ENCODE results near the gene ANKMY1. TPM values are rescaled to one million over a fixed set of nuclear protein-coding genes. Genes with fewer than 3 reads are reported as not detected.

Gene ANKMY1
- total RNA-seq, 6 experiments from 2014 or later, result 6.6 to 11.0 (median 9.0) TPM

GRCh38 chr2:240435948-240436682 is 121.7 kb downstream of the ANKMY1 start:
- Histone ChIP-seq H3K27ac (peak overlapping the region in 2 of 3 donors; percentile 51 to 68), H3K27me3 (no peaks in the 10 kb centered on the region), H3K4me1 (peaks cover 0 to 12% (median 2%) of the 10 kb centered on the region in 4 donors), H3K4me3 (peak overlapping the region; percentile 66 to 74 (median 71)), H3K36me3 (no peaks in the 10 kb centered on the region), H3K9me3 (no peaks in the 10 kb centered on the region)
- DNase-seq, result peak; percentile 44 to 60 (median 53)
- 0% methylated on average over 8 of the region's 88 CpGs for WGBS (ENCODE audit: insufficient coverage, low coverage, low lambda C conversion rate, missing lambda C conversion rate)
- peak in 1 of 4 donors; percentile 3 for ATAC-seq
- intact Hi-C loops (cut with DNase I), result no loop called here
- TF ChIP-seq POLR2A (IDR thresholded peaks at IDR 0.05), result no peak
- TF ChIP-seq, protein P1, sequence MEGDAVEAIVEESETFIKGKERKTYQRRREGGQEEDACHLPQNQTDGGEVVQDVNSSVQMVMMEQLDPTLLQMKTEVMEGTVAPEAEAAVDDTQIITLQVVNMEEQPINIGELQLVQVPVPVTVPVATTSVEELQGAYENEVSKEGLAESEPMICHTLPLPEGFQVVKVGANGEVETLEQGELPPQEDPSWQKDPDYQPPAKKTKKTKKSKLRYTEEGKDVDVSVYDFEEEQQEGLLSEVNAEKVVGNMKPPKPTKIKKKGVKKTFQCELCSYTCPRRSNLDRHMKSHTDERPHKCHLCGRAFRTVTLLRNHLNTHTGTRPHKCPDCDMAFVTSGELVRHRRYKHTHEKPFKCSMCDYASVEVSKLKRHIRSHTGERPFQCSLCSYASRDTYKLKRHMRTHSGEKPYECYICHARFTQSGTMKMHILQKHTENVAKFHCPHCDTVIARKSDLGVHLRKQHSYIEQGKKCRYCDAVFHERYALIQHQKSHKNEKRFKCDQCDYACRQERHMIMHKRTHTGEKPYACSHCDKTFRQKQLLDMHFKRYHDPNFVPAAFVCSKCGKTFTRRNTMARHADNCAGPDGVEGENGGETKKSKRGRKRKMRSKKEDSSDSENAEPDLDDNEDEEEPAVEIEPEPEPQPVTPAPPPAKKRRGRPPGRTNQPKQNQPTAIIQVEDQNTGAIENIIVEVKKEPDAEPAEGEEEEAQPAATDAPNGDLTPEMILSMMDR (IDR thresholded peaks at IDR 0.05), result no peak

DNA sequence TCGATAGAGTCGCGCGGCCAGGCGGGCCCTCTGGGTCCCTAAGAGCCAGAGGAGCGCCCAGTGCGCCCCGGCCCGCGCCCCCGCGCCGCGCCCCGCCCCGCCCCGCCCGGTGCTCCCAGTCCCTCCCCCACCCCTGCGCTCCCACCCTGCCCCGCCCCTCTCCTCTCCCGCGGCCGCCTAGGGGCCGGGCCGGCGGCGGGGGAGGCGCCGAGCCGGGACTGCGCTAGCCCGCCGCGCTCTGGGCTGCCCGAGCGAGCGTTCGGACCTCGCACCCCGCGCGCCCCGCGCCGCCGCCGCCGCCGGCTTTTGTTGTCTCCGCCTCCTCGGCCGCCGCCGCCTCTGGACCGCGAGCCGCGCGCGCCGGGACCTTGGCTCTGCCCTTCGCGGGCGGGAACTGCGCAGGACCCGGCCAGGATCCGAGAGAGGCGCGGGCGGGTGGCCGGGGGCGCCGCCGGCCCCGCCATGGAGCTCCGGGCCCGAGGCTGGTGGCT is 122.3 kb downstream of the ANKMY1 start, which contains the start of gene GPC1:
Gene GPC1, plus strand, starts transcription at position 207 of the 491 bp plus-strand sequence. Its CDS starts 256 bp downstream, at position 463.
- WGBS (ENCODE audit: insufficient coverage, low coverage, low lambda C conversion rate, missing lambda C conversion rate), result no CpG with 5 or more reads among the region's 77 CpGs
- Histone ChIP-seq H3K4me1 (peaks cover 0 to 12% (median 2%) of the 10 kb centered on the region in 4 donors), H3K4me3 (peak within 1 kb of the TSS; percentile 66 to 74 (median 71)), H3K9me3 (no peaks in the 10 kb centered on the region), H3K36me3 (no peaks in the 10 kb centered on the region), H3K27ac (peak within 1 kb of the TSS; percentile 36 to 68 (median 51)), H3K27me3 (no peaks in the 10 kb centered on the region)
- peak; percentile 68 to 81 (median 74) for ATAC-seq
- peak; percentile 77 to 87 (median 84) for DNase-seq
- TF ChIP-seq, protein P1 (IDR thresholded peaks at IDR 0.05), result no peak
- TF ChIP-seq POLR2A (IDR thresholded peaks at IDR 0.05), result peak; percentile 81
- intact Hi-C loops (cut with DNase I), result no loop called here

- peak; percentile 94 to 96 (median 95) for DNase-seq
- peak; percentile 8 for TF ChIP-seq POLR2A (IDR thresholded peaks at IDR 0.05)
- TF ChIP-seq, protein P1 (IDR thresholded peaks at IDR 0.05), result no peak
- no peaks in the 10 kb centered on the region for H3K27me3 ChIP-seq
- peak overlapping the region; percentile 49 to 74 (median 55) for H3K4me3 ChIP-seq
- peaks cover 0 to 12% (median 2%) of the 10 kb centered on the region in 4 donors for H3K4me1 ChIP-seq
- WGBS (ENCODE audit: insufficient coverage, low coverage, low lambda C conversion rate, missing lambda C conversion rate), result 7% methylated on average over 18 of the region's 71 CpGs
- peak overlapping the region in 2 of 3 donors; percentile 36 to 68 for H3K27ac ChIP-seq
- ATAC-seq, result peak; percentile 84 to 89 (median 86)
- H3K36me3 ChIP-seq, result no peaks in the 10 kb centered on the region
- intact Hi-C loops (cut with DNase I), result no loop called here
- H3K9me3 ChIP-seq, result no peaks in the 10 kb centered on the region
These were observed 122.9 kb downstream of the ANKMY1 start for GRCh38 chr2:240434728-240435456.

DNA sequence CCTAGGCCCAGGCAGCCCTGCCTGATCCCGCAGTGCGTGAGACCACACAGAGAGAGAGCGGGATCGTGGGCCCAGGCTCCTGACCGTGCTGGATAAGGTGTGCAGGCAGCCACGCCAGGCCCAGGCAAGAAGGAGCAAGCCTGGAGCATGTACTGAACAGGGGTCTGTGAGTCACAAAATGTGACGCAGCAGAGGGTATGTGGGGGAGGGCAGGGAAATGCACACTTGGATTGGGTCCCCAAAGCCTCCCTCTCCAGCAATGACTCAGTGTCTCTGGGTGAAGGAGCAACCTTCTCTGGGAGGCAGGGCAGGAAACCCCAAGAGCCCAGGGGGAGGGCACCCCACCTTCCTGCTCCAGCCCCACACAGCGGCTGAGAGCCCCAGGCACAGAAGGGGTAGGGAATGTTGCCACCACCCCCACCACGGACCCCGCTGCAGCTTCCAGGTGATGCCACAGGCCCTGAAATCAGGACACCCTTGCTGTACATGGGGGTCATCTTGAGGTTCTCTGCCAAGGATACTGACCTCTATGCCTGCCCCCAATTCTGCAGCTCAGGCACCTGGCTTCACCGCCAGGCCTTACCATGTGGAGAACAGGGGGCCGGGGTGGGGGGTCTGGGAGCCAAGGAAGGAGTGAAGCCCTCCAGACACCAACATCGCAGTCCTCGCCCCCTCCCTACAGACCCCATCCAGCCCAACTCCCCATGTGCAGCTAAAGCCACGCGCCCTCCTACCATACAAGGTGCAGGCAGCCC is 123.6 kb downstream of the ANKMY1 start:
- H3K36me3 ChIP-seq, result no peaks in the 10 kb centered on the region
- H3K27me3 ChIP-seq, result no peaks in the 10 kb centered on the region
- ATAC-seq, result no peak
- H3K4me1 ChIP-seq, result peaks cover 0 to 12% (median 2%) of the 10 kb centered on the region in 4 donors
- TF ChIP-seq, protein P1 (IDR thresholded peaks at IDR 0.05), result no peak
- TF ChIP-seq POLR2A (IDR thresholded peaks at IDR 0.05), result no peak
- 75% methylated on average over 2 of the region's 16 CpGs for WGBS (ENCODE audit: insufficient coverage, low coverage, low lambda C conversion rate, missing lambda C conversion rate)
- peak; percentile 22 to 49 (median 48) for DNase-seq
- no peaks in the 10 kb centered on the region for H3K9me3 ChIP-seq
- H3K4me3 ChIP-seq, result peak overlapping the region in 1 of 3 donors; percentile 55
- intact Hi-C loops (cut with DNase I), result no loop called here
- H3K27ac ChIP-seq, result no peak overlapping the region
